ENCODE results near the gene PCNA.
"Not testable (repeated sequence)": the region's sequence is repeated elsewhere in the genome, so short reads cannot be mapped to it uniquely, and the experiment has no call there.

The PCNA gene

GRCh38 chr20:5095931-5096330 lies 23.8 kb downstream of the PCNA start:
- ATAC-seq = no peak

GRCh38 chr20:5095454-5095853 lies 24.3 kb downstream of the PCNA start:
- ATAC-seq = no peak

- ATAC-seq = no peak
Measured at GRCh38 chr20:5092765-5093339, 26.9 kb downstream of the PCNA start.

DNA sequence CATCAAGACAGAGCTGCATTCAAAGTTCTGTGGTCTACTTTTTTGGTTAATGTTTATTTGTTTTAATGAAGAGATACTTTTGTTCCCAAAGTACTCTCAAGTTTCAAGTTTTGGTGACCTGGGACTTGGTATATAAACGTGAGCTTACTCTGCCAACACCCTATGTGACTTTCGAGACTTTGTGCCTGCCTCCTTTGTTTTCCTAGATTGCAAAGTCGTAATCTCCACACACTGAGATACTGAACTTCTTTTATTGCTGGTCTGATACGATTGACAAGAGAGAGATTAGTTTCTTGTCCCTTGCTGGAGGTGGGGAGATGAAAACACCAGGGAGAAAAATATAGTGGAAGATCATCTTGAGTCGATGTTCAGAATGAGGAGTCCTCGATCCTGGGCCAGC lies 27.9 kb downstream of the PCNA start:
- no peak for ATAC-seq

DNA sequence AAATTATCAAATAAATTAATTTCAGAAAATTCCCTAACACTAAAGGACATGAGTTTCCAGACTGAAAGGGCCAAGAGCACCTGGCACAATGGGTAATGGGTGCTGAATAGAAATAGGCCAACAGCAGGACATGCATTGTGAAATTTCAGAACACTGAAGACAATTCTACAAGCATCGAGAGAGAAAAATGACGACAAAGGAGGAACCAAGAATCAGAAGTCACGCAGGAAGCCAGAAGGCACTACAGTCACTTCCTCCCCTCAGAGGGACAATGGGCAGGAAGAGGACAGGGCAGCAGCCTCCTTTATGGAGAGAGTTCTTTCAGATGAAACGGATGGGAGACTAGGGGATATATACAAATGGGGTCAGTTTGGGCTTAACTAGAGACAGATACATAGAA lies 29.6 kb downstream of the PCNA start:
- ATAC-seq = peak in 1 of 2 donors; percentile 32

- ATAC-seq = no peak
Measured at GRCh38 chr20:5088688-5089087, 31.1 kb downstream of the PCNA start.

DNA sequence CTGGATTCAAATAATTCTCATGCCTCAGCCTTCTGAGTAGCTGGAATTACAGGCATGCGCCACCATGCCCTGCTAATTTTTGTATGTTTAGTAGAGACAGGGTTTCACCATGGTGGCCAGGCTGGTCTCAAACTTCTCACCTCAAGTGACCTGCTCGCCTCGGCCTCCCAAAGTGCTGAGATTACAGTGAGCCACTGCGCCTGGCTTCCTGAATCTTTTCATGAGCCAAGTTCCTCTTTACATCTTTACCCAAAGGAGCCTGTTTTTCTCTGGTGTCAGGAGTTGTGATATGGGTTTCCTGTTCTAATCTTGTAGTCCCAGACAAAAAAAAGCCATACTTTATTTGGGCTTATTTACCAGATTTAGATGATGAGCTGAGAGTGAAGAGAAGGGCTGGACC lies 34.4 kb downstream of the PCNA start:
- no peak for ATAC-seq

DNA sequence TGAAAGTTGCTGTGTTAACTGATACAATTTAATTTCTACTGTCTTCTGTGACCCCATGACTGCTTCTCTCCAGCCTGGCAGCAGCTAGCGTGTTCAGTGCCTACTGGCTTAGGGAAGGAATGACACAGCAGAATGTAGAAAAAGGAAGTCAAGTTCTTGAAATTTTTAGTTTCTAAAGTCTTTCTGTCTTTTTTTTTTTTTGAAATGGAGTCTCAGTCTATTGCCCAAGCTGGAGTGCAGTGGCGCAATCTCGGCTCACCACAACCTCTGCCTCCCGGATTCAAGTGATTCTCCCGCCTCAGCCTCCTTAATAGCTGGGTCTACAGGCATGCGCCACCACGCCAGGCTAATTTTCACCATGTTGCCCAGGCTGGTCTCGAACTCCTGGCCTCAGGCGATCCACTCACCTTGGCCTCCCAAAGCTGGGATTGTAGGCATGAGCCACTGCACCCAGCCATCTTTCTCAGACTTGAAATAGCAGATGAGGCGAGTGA lies 39.3 kb downstream of the PCNA start:
- peak in 1 of 2 donors; percentile 34 for ATAC-seq

DNA sequence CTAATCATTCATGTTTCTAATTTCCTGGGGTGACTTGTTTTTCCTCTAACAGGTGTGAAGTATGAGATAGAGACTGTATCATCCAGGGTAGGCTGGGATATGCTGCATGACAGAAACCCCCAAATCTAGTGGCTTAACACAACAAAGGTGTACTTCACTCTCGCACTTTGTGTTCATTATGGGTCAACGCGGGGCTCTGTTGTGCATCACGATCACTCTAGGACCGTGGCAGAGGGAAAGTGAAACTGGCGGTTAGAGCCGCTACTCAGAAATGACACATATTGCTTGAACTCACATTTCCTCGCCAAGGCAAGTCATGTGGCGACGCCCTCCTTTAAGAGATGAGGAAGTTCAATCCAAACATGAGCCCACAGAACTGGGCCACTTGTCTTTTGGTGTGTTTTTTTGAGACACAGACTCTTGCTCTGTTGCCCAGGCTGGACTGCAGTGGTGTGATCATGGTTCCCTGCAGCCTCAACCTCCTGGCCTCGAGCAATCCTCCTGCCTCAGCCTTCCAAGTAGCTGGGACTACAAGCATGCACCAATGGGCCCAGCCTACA lies 41.3 kb downstream of the PCNA start:
- ATAC-seq = peak; percentile 96 to 97

DNA sequence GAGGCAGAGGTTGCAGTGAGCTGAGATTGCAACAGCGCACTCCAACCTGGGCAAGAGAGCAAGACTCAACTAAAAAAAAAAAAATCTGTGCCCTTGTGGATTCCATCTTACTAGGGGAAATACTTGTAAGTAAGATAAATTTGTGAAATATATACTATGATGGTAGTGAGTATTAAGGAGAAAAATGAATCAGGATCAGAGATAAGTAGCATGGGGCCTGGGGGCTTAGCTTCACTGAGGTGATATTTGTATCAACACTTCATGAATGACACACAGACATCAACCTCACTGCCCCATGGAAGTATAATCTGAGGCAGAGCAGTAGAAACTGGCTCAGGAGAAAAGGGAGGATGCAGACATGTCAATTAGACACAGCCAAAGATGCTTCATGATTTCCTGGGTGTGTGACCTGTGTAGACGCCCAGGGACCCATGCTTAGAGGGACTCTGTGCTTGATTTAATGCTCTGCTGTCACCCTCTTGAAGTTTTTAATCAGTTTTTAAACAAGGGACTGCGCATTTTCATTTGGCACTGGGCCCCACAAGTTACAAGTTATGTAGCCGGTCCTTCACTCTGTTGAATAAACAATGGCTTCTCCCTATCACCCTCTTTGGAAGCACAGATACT lies 41.9 kb downstream of the PCNA start:
- ATAC-seq = peak; percentile 25 to 32

DNA sequence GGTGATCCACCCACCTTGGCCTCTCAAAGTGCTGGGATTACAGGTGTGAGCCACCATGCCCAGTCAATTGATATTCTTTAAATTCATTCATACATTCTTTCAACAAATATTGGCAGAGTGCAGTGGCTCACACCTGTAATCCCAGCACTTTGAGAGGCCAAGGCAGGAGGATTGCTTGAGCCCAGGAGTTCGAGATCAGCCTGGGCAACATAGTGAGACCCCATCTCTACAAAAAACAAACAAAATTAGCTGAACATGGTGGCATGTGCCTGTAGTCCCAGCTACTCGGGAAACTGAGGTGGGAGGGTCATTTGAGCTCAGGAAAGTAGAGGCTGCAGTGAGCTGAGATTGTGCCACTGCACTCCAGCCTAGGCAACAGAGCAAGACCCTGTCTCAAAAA lies 42.8 kb downstream of the PCNA start:
- ATAC-seq = not testable (repeated sequence)

DNA sequence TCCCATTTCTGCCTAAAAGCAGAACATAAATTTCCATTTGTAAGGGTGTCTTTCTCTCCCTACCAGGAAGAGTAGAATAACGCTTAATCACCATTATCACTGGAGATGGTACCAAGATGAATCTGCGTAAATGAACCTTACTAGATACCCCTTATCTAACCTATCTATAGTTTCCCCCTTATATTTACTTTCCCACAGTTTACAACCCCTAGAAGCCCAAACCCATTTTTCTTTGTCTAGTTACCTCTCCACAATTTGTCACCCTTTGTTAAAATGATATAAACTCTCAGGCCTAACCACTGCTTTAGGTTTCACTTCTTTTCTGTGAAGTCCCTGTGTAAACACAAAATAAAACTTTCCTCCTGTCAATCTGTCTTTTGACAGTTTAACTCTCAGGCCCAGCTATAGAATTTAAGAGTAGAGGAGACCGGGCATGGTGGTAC lies 45.5 kb downstream of the PCNA start:
- ATAC-seq = no peak

DNA sequence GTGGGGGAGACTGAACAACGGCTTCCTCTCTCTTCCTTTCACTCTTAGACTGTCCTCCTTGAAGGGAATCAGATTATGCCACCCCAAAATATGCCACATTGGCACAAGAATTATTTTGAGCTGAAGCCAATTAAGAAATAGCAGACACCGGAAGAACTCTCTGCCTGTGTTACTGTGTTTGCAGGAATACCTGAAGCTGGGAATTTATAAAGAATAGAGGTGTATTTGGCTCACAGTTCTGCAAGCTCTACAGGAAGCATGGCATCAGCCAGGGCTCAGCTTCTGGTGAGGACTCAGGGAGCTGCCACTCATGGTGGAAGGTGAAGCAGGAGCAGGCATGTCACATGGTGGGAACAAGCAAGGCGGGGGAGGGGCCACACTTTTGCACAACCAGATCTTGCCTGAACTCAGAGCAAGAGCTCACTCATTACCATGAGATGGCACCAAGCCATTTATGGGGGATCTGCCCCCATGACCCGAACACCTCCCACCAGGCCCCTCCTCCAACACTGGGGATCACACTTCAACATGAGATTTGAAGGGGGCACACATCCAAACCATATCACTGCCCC lies 46.0 kb downstream of the PCNA start:
- no peak for ATAC-seq

GRCh38 chr20:5072756-5073659 lies 46.8 kb downstream of the PCNA start:
- ATAC-seq = no peak

- ATAC-seq = not testable (repeated sequence)
Measured at GRCh38 chr20:5071942-5072341, 47.8 kb downstream of the PCNA start.

GRCh38 chr20:5070570-5070969 lies 49.2 kb downstream of the PCNA start:
- ATAC-seq = no peak

- ATAC-seq = no peak
Measured at GRCh38 chr20:5070081-5070480, 49.7 kb downstream of the PCNA start.

GRCh38 chr20:5069141-5069806 lies 50.5 kb downstream of the PCNA start:
- ATAC-seq = no peak

DNA sequence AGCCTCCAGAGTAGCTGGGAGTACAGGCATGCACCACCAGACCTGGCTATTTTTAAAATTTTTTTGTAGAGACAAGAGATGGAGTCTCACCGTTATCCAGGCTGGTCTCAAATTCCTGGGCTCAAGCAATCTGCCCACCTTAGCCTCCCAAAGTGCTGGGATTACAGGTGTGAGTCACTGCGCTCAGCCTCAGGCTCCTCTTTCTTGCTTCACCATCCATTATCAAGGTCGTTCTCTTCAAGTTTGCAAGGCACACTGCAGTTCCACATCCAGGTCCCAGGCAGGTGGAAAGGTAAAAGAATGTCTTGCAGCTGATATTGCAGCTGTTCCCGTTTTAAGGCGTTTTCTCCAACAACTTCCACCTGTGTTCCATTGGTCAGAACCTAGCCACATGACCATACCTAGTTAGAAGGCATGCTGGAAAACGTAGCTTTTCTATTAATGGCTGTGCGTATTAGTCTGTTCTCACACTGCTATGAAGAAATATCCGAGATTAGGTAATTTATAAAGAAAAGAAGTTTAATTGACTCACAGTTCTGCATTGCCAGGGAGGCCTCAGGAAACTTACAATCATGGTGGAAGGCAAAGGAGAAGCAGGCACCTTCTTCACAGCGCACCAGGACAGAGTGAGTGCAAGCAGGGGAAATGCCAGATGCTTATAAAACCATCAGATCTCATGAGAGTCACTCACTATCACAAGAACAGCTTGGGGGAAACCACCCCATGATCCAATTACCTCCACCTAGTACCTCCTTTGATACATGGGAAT lies 51.7 kb downstream of the PCNA start:
- no peak for ATAC-seq

DNA sequence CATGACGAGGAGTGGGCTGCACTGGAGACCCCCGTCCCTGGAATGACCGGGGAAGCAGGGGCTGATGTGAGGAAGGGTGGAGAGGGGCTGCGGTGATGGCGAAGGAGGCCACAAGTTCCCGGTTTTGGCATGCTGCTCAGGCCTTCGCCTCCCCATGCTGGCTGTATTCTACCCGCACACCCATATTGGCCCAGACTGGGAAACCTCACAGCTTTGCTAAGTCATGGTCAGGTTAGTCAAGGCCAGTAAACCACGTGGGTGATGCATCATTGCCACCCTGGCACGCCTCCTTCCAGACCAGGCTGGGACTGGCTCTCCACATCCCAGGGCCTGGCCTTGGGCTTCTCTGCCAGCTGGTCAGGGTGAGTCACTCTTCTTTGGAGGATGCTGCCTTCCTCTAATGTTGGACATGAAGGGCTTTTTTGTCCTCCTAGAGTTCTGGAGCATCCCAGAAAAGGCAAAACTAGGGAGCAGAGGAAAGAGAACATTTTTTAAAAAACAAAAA lies 53.8 kb downstream of the PCNA start:
- peak; percentile 20 to 28 for ATAC-seq

DNA sequence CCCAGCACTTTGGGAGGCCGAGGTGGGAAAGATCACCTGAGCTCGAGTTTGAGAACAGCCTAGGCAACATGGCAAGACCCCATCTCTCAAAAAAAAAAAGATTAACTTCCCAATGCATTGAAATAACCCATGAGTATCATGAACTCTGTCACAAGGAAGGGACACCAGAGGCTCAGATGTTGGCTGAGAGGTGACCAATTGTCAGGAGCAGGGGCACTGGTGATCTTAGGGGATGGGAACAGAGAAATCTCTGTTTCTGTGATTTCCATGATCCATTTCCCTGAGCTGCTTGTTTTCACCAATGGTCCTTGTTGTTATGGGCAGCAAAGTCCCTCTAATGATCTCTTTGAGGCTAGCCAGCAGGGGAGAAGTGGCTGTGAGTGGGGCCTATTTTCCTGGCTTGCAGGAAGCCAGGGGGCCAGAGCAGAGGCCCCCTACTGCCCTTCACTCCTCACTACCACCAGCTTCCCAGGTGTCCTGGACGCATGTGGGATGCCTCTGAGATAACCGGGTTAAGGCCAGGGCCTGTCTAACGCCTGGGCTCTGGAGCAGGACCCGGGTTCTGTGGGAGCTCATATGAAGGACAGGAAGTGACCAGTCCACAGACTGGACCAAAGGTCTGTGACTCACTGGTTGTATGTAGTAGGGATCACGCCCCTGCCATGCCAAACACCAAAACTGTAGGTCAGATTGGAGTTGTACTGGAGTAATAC lies 54.4 kb downstream of the PCNA start:
- no peak for ATAC-seq
